GM12878 (cell line): ENCODE measurements around the gene LRRC53. TPM values are rescaled to one million over a fixed set of nuclear protein-coding genes. Genes with fewer than 3 reads are reported as not detected.

Experiments
- E2F8 ChIP-seq: fragments of 450-650 bp; IDR thresholded peaks from 2 replicates; pipeline ENCODE4 v1.6.1; 2018; ENCODE audit warnings: mild to moderate bottlenecking, low read depth, moderate library complexity; ENCODE audit not compliant: partially characterized antibody
- ETV6 ChIP-seq, 2 experiments: fragments of 450-650 bp in 1 of 2; IDR thresholded peaks in 1 of 2; conservative IDR thresholded peaks in 1 of 2; 2 replicates each; pipeline ENCODE4 v1.6.1; 2014; ENCODE audit warnings: antibody characterized with exemption in 1 of 2, borderline replicate concordance in 1 of 2, low read depth in 1 of 2, mild to moderate bottlenecking in 1 of 2, moderate library complexity in 1 of 2
- KAT2A ChIP-seq: conservative IDR thresholded peaks from 2 replicates; pipeline ENCODE4 v1.6.1; 2011; ENCODE audit warnings: low read depth, low read length; ENCODE audit not compliant: control insufficient read depth
- MEF2B ChIP-seq: fragments of 450-650 bp; IDR thresholded peaks from 2 replicates; pipeline ENCODE4 v1.6.1; 2018; ENCODE audit warnings: mild to moderate bottlenecking, moderate library complexity; ENCODE audit not compliant: partially characterized antibody, poor library complexity, severe bottlenecking
- MLLT1 ChIP-seq: fragments of 450-650 bp; IDR thresholded peaks from 2 replicates; pipeline ENCODE4 v1.6.1; 2016; ENCODE audit warnings: mild to moderate bottlenecking
- TAF1 ChIP-seq: IDR thresholded peaks from 2 replicates; pipeline ENCODE4 v1.6.1; 2011; ENCODE audit warnings: mild to moderate bottlenecking, low read depth, low read length, borderline replicate concordance
- ZNF217 ChIP-seq: fragments of 450-650 bp; IDR thresholded peaks from 2 replicates; pipeline ENCODE4 v1.6.1; 2017; ENCODE audit warnings: antibody characterized with exemption, mild to moderate bottlenecking
- polyA plus RNA-seq, 11 experiments: library from polyadenylated mRNA; depleted of rRNA in 4 of 11; unstranded in 6 of 11; stranded (reverse) in 5 of 11; fragments of >200 nt; fragmentation: Nextera tagmentation in 4 of 11; fragmentation: Illumina TruSeq in 1 of 11; extraction: Ambion mirVana in 4 of 11; extraction: Trizol in 1 of 11; gene quantifications; 1 replicate in 1 of 11; 2 replicates in 10 of 11; pipeline versions ENCODE4 v1.2.1 to v1.2.3, GENCODE V29; 2011 to 2016; ENCODE audit warnings: inconsistent platforms in 2 of 11, missing spikeins in 2 of 11, low read depth in 1 of 11
- total RNA-seq, 4 experiments: library from RNA; depleted of rRNA in 3 of 4; stranded (reverse); fragments of >200 nt in 3 of 4; fragmentation: Illumina TruSeq in 1 of 4; extraction: Trizol in 1 of 4; gene quantifications; 2 replicates each; pipeline versions ENCODE4 v1.2.1 to v1.2.3, GENCODE V29; 2013 to 2021

The LRRC53 gene
- total and polyA plus RNA-seq, 10 of the 15 experiments (the other 5 are each of a cell fraction or from before 2014, with no cell fraction given), result not detected

GRCh38 chr1:74427681-74428080, 84.7 kb downstream of the LRRC53 start (continued):
- TF ChIP-seq MEF2B (no peak), ZNF217 (no peak), ETV6 (conservative IDR thresholded peaks at IDR 0.05 in 1 of 2, IDR thresholded peaks at IDR 0.05 in 1 of 2; ENCODE audit: borderline replicate concordance in 1 of 2, low read depth in 1 of 2) (no peak), E2F8 (no peak), TAF1 (no peak), KAT2A (no peak), MLLT1 (no peak)
